H1 (cell line): Measurements from ENCODE around the gene EEPD1.

Experiments
- BCL11A ChIP-seq, 2 experiments: IDR thresholded peaks; one replicate each; pipeline ENCODE4 v1.6.1; 2011; ENCODE audit warnings: low read depth in 2 of 2, low read length in 2 of 2, mild to moderate bottlenecking in 2 of 2
- BRCA1 ChIP-seq: IDR thresholded peaks from 2 replicates; pipeline ENCODE4 v1.6.1; 2012; ENCODE audit warnings: low read depth, low read length, improper control_type of control experiment
- CHD1 ChIP-seq: IDR thresholded peaks from 2 replicates; pipeline ENCODE4 v1.6.1; 2012; ENCODE audit warnings: low read depth, low read length, improper control_type of control experiment
- EZH2 ChIP-seq: fragments of 200-600 bp; sonication (generic); IDR thresholded peaks from 2 replicates; pipeline ENCODE4 v1.7.1; 2012; ENCODE audit warnings: low read depth, mild to moderate bottlenecking, moderate library complexity, low read length, inconsistent platforms; ENCODE audit not compliant: severe bottlenecking
- GTF2F1 ChIP-seq: IDR thresholded peaks from 2 replicates; pipeline ENCODE4 v1.6.1; 2012; ENCODE audit warnings: low read depth, low read length, improper control_type of control experiment, borderline replicate concordance
- POLR2A ChIP-seq, 2 experiments: IDR thresholded peaks; 1 replicate in 1 of 2; 2 replicates in 1 of 2; pipeline ENCODE4 v1.6.1; 2011; ENCODE audit warnings: low read depth in 2 of 2, low read length in 2 of 2, mild to moderate bottlenecking in 2 of 2; ENCODE audit errors: control extremely low read depth in 1 of 2
- RAD21 ChIP-seq, 2 experiments: IDR thresholded peaks in 1 of 2; conservative IDR thresholded peaks in 1 of 2; 2 replicates each; pipeline ENCODE4 v1.6.1; 2011; ENCODE audit warnings: low read depth in 2 of 2, low read length in 2 of 2, improper control_type of control experiment in 1 of 2, inconsistent platforms in 1 of 2, mild to moderate bottlenecking in 1 of 2, moderate library complexity in 1 of 2
- SUZ12 ChIP-seq: fragments of 200-600 bp; sonication (generic); IDR thresholded peaks from 2 replicates; pipeline ENCODE4 v1.6.1; 2012; ENCODE audit warnings: mild to moderate bottlenecking, inconsistent platforms, low read length, moderate library complexity, mixed read lengths
- TAF1 ChIP-seq: IDR thresholded peaks from 2 replicates; pipeline ENCODE4 v1.6.1; 2011; ENCODE audit warnings: mild to moderate bottlenecking, low read depth, low read length
- YY1 ChIP-seq: IDR thresholded peaks from 2 replicates; pipeline ENCODE4 v1.6.1; 2011; ENCODE audit warnings: low read depth, mild to moderate bottlenecking, low read length
- TF ChIP-seq, protein P1 (sequence below), 3 experiments: IDR thresholded peaks; 1 replicate in 2 of 3; 2 replicates in 1 of 3; pipeline versions ENCODE4 v1.5.1 to v1.6.1; 2011; ENCODE audit warnings: low read length in 3 of 3, mild to moderate bottlenecking in 3 of 3, inconsistent platforms in 2 of 3, low read depth in 1 of 3, moderate library complexity in 1 of 3; ENCODE audit not compliant: insufficient read depth in 1 of 3; ENCODE audit errors: control extremely low read depth in 1 of 3
- TF ChIP-seq, protein P2 (sequence below): IDR thresholded peaks from 2 replicates; pipeline ENCODE4 v1.6.1; 2011; ENCODE audit warnings: low read depth, mild to moderate bottlenecking, low read length; ENCODE audit not compliant: insufficient read depth

DNA sequence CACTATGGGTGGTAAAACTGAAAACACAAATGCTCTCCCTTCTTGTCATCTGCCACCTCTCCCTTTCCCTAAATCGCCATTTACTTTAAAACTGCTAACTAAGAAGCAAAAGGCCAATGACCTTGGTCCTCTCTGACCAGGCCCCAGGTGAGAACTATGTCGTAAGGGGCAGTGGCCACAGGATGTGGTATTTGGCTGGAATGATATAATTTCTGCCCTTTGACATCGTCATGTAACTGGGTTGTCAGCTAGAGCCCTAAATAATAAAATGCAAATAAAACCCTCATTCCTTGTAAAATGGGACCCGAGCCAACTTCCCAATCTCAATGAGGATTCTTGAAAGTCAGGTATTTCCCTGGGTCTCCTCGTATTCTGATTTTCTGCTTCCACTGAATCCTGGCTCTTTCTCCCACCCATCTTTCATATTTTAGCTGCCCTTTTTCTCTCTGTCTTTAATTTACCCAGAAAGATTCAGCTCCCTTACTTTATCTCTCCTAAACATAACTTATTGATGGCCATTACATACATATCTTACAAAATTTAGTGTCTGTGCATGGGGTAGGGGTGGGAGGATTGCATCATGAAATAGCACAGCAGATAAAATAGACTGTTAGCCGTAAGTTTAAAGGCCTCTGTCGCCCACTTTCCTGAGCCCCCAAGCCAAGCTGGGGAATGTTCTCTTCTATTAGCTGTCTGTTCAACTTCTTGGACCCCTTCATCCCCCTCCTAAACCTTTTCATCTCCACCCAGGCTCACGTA lies 3.2 kb upstream of the EEPD1 start:
- TF ChIP-seq, protein P1, sequence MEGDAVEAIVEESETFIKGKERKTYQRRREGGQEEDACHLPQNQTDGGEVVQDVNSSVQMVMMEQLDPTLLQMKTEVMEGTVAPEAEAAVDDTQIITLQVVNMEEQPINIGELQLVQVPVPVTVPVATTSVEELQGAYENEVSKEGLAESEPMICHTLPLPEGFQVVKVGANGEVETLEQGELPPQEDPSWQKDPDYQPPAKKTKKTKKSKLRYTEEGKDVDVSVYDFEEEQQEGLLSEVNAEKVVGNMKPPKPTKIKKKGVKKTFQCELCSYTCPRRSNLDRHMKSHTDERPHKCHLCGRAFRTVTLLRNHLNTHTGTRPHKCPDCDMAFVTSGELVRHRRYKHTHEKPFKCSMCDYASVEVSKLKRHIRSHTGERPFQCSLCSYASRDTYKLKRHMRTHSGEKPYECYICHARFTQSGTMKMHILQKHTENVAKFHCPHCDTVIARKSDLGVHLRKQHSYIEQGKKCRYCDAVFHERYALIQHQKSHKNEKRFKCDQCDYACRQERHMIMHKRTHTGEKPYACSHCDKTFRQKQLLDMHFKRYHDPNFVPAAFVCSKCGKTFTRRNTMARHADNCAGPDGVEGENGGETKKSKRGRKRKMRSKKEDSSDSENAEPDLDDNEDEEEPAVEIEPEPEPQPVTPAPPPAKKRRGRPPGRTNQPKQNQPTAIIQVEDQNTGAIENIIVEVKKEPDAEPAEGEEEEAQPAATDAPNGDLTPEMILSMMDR (IDR thresholded peaks at IDR 0.05; ENCODE audit: control extremely low read depth in 1 of 3, insufficient read depth in 1 of 3, low read depth in 1 of 3, low read length in 3 of 3): no peak
- TF ChIP-seq RAD21 (IDR thresholded peaks at IDR 0.05 in 1 of 2, conservative IDR thresholded peaks at IDR 0.05 in 1 of 2; ENCODE audit: low read depth in 2 of 2, low read length in 2 of 2) (no peak), BRCA1 (no peak), GTF2F1 (no peak), POLR2A (IDR thresholded peaks at IDR 0.05; ENCODE audit: control extremely low read depth in 1 of 2, low read depth in 2 of 2, low read length in 2 of 2) (no peak), SUZ12 (no peak), YY1 (no peak), BCL11A (IDR thresholded peaks at IDR 0.05; ENCODE audit: low read depth in 2 of 2, low read length in 2 of 2) (no peak), EZH2 (no peak), CHD1 (no peak), TAF1 (no peak)
- TF ChIP-seq, protein P2, sequence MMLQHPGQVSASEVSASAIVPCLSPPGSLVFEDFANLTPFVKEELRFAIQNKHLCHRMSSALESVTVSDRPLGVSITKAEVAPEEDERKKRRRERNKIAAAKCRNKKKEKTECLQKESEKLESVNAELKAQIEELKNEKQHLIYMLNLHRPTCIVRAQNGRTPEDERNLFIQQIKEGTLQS: no peak
